Epithelial cell of esophagus (primary cell): ENCODE measurements around the gene CGB8.
"Not testable (repeated sequence)": the region's sequence is repeated elsewhere in the genome, so short reads cannot be mapped to it uniquely, and the experiment has no call there.

ENCODE experiments used
- DNase-seq: peaks from one replicate; pipeline ENCODE4 v3.0.0; 2010; ENCODE audit warnings: low read depth
- H3K4me3 ChIP-seq: 2 replicates; pipeline ENCODE4 v1.5.1; 2011; ENCODE audit warnings: mild to moderate bottlenecking, low read length, control low read depth
- TF ChIP-seq, protein P1 (sequence below): IDR thresholded peaks from 2 replicates; pipeline ENCODE4 v1.5.1; 2011; ENCODE audit warnings: low read depth, mild to moderate bottlenecking, low read length, control low read depth, inconsistent platforms; ENCODE audit not compliant: insufficient read depth; ENCODE audit errors: missing control alignments

The CGB8 gene

DNA sequence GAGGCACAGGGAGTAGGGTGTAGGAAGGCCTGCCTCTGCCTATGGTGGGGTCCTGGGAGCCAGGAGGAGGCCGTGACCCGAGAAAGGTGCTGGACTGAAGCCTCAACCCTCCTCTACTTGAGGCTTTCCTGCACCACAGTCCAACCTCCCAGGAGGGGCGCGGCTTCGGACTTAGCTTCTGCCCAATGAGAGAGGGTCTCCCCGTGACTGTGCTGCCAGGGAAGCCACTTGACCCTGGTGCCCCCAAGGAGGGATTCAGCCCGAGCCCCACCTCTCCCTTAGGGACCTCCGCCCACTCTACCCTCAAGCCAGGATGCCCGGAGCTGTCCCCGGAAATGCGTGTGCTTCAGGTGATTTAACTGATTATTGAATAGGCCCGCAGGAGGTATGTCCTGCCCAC is at the start of gene CGB8:
Gene CGB8, minus strand, starts transcription at position 101 of the 400 bp plus-strand sequence. CDS start 372 bp downstream, outside the sequence.
- not testable (repeated sequence) for DNase-seq, H3K4me3 ChIP-seq

DNA sequence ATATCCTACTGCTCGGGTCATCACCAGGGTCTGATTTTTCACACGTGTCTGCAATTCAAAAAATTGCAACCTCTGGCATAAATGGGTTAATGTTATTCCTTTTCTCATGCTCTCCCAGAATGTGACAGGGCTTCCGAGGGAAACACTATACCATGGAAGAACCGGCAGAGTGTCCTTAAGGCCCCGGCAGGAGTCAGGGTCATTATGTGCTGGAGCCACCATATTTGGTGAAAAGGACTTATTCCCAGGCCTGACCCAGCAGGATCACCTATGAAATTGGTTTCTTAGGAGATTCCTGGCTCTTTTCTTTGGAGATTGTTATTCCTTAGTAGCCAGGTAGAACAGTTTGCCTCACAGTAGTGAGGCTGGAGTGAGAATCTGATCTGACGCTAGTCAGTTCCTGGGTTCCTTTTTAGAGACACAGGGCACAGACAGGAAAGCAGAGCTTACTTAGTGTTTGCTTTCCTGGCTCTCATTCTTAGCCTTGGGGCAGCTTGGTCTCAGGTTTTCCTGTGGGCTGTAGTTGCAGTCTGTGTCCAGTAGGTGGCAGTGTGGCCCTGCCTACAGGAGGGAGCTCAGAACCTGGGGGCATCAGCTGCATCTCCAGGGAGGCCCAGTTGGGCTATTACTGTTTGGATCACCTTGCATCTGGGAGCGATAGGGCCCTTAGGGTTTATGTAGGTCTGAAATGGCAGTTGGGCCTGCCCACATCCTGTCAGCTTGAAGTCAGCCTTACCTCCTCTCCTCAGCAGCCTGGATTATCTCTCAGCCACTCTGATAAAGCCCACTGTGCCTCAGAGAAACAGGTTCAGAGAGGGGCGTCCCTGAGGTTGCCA is 48.8 kb upstream of the CGB8 start:
- TF ChIP-seq, protein P1, sequence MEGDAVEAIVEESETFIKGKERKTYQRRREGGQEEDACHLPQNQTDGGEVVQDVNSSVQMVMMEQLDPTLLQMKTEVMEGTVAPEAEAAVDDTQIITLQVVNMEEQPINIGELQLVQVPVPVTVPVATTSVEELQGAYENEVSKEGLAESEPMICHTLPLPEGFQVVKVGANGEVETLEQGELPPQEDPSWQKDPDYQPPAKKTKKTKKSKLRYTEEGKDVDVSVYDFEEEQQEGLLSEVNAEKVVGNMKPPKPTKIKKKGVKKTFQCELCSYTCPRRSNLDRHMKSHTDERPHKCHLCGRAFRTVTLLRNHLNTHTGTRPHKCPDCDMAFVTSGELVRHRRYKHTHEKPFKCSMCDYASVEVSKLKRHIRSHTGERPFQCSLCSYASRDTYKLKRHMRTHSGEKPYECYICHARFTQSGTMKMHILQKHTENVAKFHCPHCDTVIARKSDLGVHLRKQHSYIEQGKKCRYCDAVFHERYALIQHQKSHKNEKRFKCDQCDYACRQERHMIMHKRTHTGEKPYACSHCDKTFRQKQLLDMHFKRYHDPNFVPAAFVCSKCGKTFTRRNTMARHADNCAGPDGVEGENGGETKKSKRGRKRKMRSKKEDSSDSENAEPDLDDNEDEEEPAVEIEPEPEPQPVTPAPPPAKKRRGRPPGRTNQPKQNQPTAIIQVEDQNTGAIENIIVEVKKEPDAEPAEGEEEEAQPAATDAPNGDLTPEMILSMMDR = peak; percentile 99
- peak; percentile 84 for DNase-seq
- H3K4me3 ChIP-seq = no peak overlapping the region

DNA sequence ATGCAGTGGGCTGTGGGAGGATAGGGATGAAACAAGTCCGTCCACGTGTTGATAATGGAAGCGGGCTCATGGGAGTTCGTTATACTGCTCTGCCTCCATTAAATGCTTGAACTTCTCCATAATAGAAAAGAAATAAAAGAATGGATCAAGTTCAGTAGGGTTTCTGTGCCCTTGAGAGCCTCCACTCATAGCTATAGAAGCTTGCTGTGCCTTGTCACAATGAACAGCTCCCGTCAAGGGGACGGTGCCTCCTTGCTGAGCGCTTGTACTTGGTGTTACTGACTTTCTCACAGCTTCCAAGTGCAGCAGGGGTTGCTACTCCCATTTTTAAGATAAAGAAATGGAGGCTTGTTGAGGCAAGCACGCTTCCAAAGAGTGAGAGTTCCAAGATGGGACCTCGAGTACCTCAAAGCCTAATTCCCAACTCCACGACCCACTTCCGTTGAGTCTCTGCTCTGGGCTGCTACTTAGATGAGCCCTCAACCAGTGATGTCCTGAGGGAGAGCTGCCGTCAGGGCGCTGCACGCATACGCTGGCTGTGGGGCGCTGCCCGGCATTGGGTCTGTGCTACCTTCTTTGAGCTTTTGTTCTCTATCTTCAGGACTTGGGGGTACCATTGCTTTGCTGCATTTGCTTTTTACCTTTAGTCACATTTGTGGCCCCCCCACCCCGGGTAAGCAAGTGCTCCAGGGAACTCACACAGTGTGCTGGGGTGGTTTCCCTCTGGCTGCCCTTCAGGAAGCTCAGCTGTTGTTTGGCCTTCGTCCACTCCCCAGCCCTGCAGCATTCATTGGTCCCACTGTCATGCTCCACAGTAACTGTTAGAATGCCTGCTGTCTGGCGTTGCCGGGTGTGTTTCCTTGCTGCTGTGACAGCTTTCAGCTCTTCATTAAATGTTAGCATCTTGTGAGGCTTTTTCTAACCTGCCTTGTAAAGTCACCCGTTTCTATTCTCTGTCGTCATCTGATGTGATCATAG is 45.9 kb upstream of the CGB8 start:
- no peak overlapping the region for H3K4me3 ChIP-seq
- TF ChIP-seq, protein P1 = no peak
- DNase-seq = no peak

DNA sequence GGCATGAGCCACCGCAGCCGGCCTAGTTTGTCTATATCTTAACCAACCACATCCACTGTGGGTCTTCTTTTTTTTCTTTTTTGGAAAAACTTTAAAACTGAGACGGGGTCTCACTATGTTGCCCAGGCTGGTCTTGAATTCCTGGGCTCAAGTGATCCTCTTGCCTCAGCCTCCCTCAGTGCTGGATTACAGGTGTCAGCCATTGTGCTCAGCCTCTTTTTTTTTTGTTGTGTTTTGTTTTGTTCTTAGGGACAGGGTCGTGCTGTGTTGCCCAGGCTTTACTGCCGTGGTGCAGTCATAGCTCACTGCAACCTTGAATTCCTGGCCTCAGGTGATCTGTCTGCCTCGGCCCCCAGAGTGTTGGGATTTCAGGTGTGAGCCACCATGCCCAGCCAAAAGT is 43.8 kb upstream of the CGB8 start:
- DNase-seq = no peak
- TF ChIP-seq, protein P1 = no peak
- H3K4me3 ChIP-seq = no peak overlapping the region

DNA sequence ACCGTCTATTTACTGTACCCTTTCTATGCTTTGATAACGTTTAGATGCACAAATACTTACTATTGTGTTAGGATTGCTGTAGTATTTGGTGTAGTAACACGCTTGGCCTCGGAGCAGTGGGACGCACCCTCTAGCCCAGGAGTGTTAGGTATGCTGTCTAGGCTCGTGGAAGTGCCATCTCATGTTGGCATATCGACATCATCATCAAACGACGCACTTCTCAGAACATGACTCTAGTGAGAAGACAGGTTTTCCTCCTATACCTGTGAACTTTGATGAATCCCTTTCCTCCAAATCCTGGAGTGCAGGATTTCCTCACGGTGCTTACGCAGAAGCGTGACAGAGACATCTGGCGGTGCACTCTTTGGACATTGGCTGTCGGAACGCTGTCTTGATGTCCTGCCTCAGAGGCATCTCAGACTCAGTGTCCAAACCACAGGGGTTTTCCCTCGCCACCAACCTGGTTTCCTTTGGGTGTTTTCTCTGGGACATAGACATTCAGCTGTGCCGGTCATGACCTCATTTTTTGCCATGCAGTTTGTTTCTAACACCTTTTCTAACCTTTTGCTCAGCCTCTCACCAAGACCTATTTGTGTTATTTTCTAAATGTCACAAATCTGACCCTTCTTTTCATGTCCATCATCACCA is 42.6 kb upstream of the CGB8 start:
- TF ChIP-seq, protein P1 = no peak
- DNase-seq = no peak

DNA sequence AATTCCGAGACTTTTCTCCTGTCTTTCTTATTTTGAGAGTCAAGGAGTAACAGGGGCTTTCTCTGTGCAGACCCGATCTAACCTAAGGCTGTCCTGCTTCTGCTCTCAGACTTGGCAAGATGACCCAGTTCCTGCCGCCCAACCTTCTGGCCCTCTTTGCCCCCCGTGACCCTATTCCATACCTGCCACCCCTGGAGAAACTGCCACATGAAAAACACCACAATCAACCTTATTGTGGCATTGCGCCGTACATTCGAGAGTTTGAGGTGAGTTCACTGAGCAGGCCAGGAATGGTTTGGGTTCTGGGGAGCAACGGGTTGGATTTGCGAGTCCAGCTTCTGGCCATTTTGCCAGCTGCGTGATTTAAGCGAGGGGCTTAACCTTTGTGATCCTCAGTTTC is 37.4 kb upstream of the CGB8 start:
- TF ChIP-seq, protein P1 = no peak
- peak overlapping the region; percentile 86 for H3K4me3 ChIP-seq
- DNase-seq = no peak

More for the DNA sequence above, 42.6 kb upstream of the CGB8 start:
- no peak overlapping the region for H3K4me3 ChIP-seq

DNA sequence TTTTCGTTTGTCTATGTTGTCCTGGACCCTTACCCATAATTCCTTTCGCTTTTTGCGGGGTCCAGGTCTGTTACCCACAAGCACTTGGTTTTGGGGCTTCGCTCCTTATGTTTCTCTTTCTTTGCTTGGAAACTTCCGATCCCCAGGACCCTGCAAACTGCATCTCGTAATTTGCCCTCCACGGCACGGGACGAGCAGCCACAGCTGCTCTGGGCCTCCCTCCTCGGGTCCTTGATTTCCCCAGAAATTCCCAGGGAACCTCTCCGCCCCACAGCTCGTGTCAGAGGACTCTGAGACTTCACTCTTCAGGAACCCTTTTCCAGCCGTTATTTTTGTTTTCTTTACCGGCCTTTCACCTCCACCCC is 36.9 kb upstream of the CGB8 start:
- TF ChIP-seq, protein P1 = no peak
- DNase-seq = no peak
- peak overlapping the region; percentile 86 for H3K4me3 ChIP-seq
